ENCODE results near the gene NDUFB3.
"Not testable (repeated sequence)": the region's sequence is repeated elsewhere in the genome, so short reads cannot be mapped to it uniquely, and the experiment has no call there.

NDUFB3 gene

GRCh38 chr2:201071479-201072200, at the start of gene NDUFB3, which contains the start of gene HYCC2:
Gene NDUFB3 (plus strand): TSS chr2:201072001. CDS start chr2:201078883, 6,882 bp downstream.
Gene HYCC2 (minus strand): TSS chr2:201071671. CDS start chr2:201024009, 47,662 bp downstream.
- FAIRE-seq = peak; percentile 97
- DNase-seq (ENCODE audit: low spot score) = peak; percentile 97

- no peak for DNase-seq (ENCODE audit: low spot score)
- FAIRE-seq = no peak
Observed at GRCh38 chr2:201024518-201024917, 47.3 kb upstream of the NDUFB3 start.

GRCh38 chr2:201034355-201034754, 37.4 kb upstream of the NDUFB3 start:
- DNase-seq (ENCODE audit: low spot score); FAIRE-seq: not testable (repeated sequence)

GRCh38 chr2:201038361-201038760, 33.4 kb upstream of the NDUFB3 start:
- FAIRE-seq; DNase-seq (ENCODE audit: low spot score): not testable (repeated sequence)

- no peak for DNase-seq (ENCODE audit: low spot score)
- no peak for FAIRE-seq
Observed at GRCh38 chr2:201038855-201039254, 32.9 kb upstream of the NDUFB3 start.

- no peak for FAIRE-seq
- no peak for DNase-seq (ENCODE audit: low spot score)
Observed at GRCh38 chr2:201040867-201041628, 30.8 kb upstream of the NDUFB3 start.

- not testable (repeated sequence) for FAIRE-seq; DNase-seq (ENCODE audit: low spot score)
Observed at GRCh38 chr2:201042451-201042850, 29.4 kb upstream of the NDUFB3 start.

GRCh38 chr2:201043050-201043449, 28.8 kb upstream of the NDUFB3 start:
- not testable (repeated sequence) for FAIRE-seq

GRCh38 chr2:201046881-201047280, 24.9 kb upstream of the NDUFB3 start:
- FAIRE-seq (no peak), DNase-seq (ENCODE audit: low spot score) (no peak)

More at GRCh38 chr2:201043050-201043449, 28.8 kb upstream of the NDUFB3 start:
- not testable (repeated sequence) for DNase-seq (ENCODE audit: low spot score)

GRCh38 chr2:201049455-201049854, 22.3 kb upstream of the NDUFB3 start:
- FAIRE-seq (no peak), DNase-seq (ENCODE audit: low spot score) (no peak)

- FAIRE-seq (no peak), DNase-seq (ENCODE audit: low spot score) (no peak)
Observed at GRCh38 chr2:201057087-201057521, 14.7 kb upstream of the NDUFB3 start.

GRCh38 chr2:201057715-201058248, 14.0 kb upstream of the NDUFB3 start:
- DNase-seq (ENCODE audit: low spot score) (no peak), FAIRE-seq (no peak)

- FAIRE-seq (no peak), DNase-seq (ENCODE audit: low spot score) (no peak)
Observed at GRCh38 chr2:201058914-201059313, 12.9 kb upstream of the NDUFB3 start.

- FAIRE-seq (no peak), DNase-seq (ENCODE audit: low spot score) (no peak)
Observed at GRCh38 chr2:201059961-201060755, 11.6 kb upstream of the NDUFB3 start.

GRCh38 chr2:201063516-201063915, 8.3 kb upstream of the NDUFB3 start:
- not testable (repeated sequence) for DNase-seq (ENCODE audit: low spot score); FAIRE-seq

GRCh38 chr2:201064797-201065329, 6.9 kb upstream of the NDUFB3 start:
- DNase-seq (ENCODE audit: low spot score) = no peak
- no peak for FAIRE-seq

- FAIRE-seq (no peak), DNase-seq (ENCODE audit: low spot score) (peak; percentile 9)
Observed at GRCh38 chr2:201070948-201071478, 788 bp upstream of the NDUFB3 start.

GRCh38 chr2:201072201-201072530, 365 bp downstream of the NDUFB3 start:
- FAIRE-seq = no peak
- peak; percentile 8 for DNase-seq (ENCODE audit: low spot score)

- no peak for FAIRE-seq
- DNase-seq (ENCODE audit: low spot score) = no peak
Observed at GRCh38 chr2:201073071-201073470, 1.3 kb downstream of the NDUFB3 start.

- DNase-seq (ENCODE audit: low spot score) = no peak
- FAIRE-seq = no peak
Observed at GRCh38 chr2:201074996-201075395, 3.2 kb downstream of the NDUFB3 start.

- FAIRE-seq = no peak
- DNase-seq (ENCODE audit: low spot score) = no peak
Observed at GRCh38 chr2:201084863-201085262, 13.1 kb downstream of the NDUFB3 start.

Data from urothelium cell line (cell line).